ENCODE results near the gene VWA8.

VWA8 gene

DNA sequence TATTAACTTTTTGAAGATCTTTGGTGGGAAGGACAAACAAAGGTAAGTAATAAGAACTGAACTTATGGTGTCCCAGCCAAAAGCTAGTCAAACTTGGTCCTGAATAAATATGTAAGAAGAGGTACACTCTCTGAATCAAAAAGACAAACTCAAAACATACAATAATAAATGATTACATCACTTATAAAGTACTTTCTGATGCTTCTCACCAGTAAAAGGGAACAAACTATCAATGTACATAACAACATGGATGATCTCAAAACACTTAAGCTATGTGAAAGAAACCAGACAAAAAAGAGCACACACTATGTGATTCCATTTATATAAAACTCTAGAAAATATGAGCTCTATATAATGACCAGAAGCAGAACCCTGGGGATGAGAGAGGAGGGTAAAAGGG lies 138.3 kb downstream of the VWA8 start:
- TF ChIP-seq GATA2 (IDR thresholded peaks at IDR 0.05; ENCODE audit: low read depth, low read length) (no peak), GATA3 (IDR thresholded peaks at IDR 0.05; ENCODE audit: low read depth, low read length) (no peak)

DNA sequence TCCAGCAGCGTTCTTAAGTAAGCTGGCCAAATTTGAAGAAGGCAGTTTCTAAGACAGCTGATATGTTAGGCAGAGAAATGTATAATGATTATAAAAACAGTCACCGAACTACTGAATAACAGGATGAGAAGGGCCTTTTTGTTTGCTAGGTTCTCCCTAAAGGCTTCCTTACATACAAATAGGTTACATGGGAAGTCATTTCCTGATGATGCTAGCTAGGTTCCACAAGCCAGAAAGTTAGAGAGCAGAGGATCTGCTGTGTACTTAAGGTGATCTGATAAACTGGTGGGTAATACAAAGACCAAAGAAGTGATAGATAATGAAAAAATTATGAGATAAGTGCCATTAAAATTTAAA lies 139.7 kb downstream of the VWA8 start:
- TF ChIP-seq GATA3 (IDR thresholded peaks at IDR 0.05; ENCODE audit: low read depth, low read length) (no peak), GATA2 (IDR thresholded peaks at IDR 0.05; ENCODE audit: low read depth, low read length) (no peak)

- TF ChIP-seq GATA3 (IDR thresholded peaks at IDR 0.05; ENCODE audit: low read depth, low read length) (no peak), GATA2 (IDR thresholded peaks at IDR 0.05; ENCODE audit: low read depth, low read length) (no peak)
Measured at GRCh38 chr13:41820581-41821237, 140.2 kb downstream of the VWA8 start.

DNA sequence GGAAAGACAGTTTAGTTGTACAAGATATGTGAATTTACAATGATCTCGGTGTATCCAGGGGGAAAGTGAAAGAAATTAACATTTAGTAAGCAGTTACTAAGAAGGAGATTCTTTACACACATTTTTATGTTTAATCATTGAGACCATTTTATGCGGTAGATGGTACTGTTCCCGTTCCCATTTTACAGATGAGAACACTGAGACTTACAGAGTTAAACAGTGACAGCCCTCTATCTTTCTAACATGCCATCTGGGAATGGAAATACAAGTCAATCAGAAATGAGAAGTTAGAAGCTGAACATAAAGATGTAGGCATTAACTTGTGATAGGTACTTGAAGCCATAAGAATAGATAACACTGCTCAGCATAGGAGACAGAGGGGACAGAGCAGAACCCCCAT lies 144.9 kb downstream of the VWA8 start:
- TF ChIP-seq GATA2 (IDR thresholded peaks at IDR 0.05; ENCODE audit: low read depth, low read length) (no peak), GATA3 (IDR thresholded peaks at IDR 0.05; ENCODE audit: low read depth, low read length) (no peak)

DNA sequence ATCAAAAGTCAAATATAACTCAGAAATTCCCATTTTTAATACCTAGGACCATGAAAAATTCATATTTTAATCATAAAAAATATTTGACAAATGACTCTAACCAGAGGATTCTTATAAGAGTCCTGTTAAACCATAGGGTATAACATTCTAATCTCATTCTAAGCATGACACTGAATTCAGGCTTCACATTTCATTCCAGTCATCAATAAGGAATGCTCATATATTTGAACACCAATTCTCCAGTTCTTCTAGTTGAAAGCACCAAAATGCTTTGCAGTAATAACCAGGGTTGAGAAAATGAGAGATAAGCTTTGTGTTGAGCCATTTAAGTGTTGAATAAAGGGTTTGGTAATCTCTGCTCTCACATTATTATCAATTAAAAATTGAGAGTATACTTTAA lies 147.5 kb downstream of the VWA8 start:
- no peak for TF ChIP-seq GATA2 (IDR thresholded peaks at IDR 0.05; ENCODE audit: low read depth, low read length)
- no peak for TF ChIP-seq GATA3 (IDR thresholded peaks at IDR 0.05; ENCODE audit: low read depth, low read length)

DNA sequence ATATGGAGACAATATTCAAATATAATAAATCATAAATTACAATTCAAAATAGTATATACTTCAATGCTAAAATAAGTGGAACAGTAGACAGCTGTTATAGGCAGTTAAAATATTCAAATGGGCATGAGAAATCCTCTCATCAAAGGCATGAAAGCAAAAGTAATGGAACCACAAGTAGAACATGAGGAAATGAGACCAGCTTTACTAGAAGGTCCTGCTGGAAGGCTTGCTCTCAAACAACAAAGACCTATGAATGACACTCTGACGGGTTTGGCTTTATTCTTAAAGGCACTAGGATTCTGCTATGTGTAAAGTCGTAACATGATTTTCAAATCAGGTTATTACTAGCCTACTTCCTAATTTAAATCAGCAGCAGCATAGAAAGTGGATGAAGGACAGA lies 148.1 kb downstream of the VWA8 start:
- TF ChIP-seq GATA2 (IDR thresholded peaks at IDR 0.05; ENCODE audit: low read depth, low read length) (no peak), GATA3 (IDR thresholded peaks at IDR 0.05; ENCODE audit: low read depth, low read length) (no peak)

DNA sequence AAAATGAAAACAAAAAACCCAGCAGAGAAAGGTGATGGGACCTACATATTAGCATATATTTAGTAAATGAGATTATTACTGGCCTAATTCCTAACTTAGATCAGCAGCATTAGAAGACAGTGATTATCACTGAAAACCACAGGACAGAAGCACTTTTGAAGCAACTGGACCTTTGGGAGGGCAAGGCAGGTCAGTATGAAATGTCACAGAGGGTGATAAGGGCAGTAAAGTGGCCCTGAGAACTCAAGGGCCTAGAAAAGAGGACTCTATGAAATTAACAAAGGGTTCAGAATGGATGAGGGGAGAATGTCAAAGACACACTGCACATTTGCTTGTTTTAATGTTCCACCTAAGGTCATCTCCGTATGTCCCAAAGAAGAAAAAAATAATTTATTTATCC lies 148.7 kb downstream of the VWA8 start:
- TF ChIP-seq GATA2 (IDR thresholded peaks at IDR 0.05; ENCODE audit: low read depth, low read length) (no peak), GATA3 (IDR thresholded peaks at IDR 0.05; ENCODE audit: low read depth, low read length) (no peak)

- TF ChIP-seq GATA2 (IDR thresholded peaks at IDR 0.05; ENCODE audit: low read depth, low read length) (no peak), GATA3 (IDR thresholded peaks at IDR 0.05; ENCODE audit: low read depth, low read length) (no peak)
Measured at GRCh38 chr13:41811588-41812021, 149.3 kb downstream of the VWA8 start.

DNA sequence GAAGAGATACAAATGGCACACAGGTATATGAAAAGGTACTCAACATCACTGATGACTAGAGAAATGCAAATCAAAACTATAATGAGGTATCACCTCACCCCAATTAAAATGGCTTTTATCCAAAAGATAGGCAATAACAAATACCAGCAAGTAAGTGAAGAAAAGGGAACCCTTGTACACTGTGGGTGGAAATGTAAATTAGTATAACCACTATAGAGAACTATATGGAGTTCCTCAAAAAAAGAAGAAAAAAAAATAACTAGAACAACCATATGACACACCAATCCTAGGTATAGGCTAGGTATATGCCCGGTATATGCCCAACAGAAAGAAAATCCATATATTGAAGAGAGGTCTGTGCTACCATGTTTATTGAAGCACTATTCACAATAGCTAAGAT lies 150.9 kb downstream of the VWA8 start:
- TF ChIP-seq GATA2 (IDR thresholded peaks at IDR 0.05; ENCODE audit: low read depth, low read length) (no peak), GATA3 (IDR thresholded peaks at IDR 0.05; ENCODE audit: low read depth, low read length) (no peak)

DNA sequence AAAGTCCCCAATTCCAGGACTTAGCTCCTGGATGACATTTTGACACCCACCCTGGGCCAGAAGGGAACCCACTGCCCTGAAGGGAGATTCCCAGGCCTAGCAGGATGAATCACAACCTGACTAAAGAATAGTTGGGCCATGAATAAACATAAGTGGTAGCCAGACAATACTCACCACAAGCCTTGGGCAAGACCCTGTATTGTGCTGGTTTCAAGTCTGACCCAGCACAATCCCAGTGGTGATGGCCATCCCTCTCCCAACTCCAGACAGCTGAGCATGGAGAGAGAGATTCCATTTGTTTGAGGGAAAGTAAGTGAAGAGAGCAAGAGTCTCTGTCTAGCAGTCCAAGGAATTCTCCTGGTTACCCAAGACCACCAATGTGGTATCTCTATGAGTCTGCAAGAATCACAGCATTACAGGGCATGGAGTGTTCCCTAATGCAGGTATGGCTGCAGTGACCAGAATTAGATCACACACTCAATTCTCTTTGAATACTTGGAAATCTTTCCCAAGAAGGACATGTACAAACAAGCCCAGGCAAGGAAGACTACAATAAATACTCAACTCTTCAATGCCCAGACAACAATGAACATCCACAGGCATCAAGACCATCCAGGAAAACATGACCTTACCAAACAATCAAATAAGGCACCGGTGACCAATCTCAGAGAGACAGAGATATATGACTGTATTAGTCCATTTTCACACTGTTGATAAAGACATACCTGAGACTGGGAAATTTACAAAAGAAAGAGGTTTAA lies 158.0 kb downstream of the VWA8 start:
- TF ChIP-seq GATA2 (IDR thresholded peaks at IDR 0.05; ENCODE audit: low read depth, low read length) = no peak
- TF ChIP-seq GATA3 (IDR thresholded peaks at IDR 0.05; ENCODE audit: low read depth, low read length) = no peak

DNA sequence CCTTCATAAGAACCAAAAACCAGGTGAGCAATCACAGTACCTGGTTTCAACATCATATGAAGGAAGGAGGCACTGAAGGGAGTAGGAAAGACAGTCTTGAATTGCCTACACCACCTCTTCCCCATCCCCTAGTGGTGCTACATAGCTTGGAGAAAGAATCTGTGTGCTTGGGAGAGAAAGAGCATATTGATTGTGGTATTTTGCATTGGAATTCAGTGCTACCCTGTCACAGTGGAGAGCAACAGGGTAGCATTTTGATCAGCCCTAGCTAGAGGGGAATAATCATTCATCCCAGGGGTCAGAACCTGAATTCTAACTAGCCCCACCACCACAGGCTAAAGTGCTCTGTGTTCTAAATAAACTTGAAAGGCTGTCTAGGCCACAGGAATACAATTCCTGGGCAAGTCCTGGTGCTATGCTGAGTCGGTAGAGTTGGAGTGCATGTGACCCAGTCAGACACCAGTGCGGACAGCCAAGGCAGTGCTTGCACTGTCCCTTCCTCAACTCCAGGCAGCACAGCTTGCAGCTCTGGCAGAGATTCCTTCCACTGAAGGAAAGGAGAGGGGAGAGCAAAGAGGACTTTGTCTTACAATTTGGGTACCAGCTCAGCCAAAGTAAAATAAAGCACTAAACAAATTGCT lies 158.7 kb downstream of the VWA8 start:
- TF ChIP-seq GATA3 (IDR thresholded peaks at IDR 0.05; ENCODE audit: low read depth, low read length) = no peak
- no peak for TF ChIP-seq GATA2 (IDR thresholded peaks at IDR 0.05; ENCODE audit: low read depth, low read length)

- TF ChIP-seq GATA3 (IDR thresholded peaks at IDR 0.05; ENCODE audit: low read depth, low read length) = no peak
- TF ChIP-seq GATA2 (IDR thresholded peaks at IDR 0.05; ENCODE audit: low read depth, low read length) = no peak
Measured at GRCh38 chr13:41791056-41791455, 169.9 kb downstream of the VWA8 start.

- no peak for TF ChIP-seq GATA3 (IDR thresholded peaks at IDR 0.05; ENCODE audit: low read depth, low read length)
- TF ChIP-seq GATA2 (IDR thresholded peaks at IDR 0.05; ENCODE audit: low read depth, low read length) = no peak
Measured at GRCh38 chr13:41788552-41788951, 172.4 kb downstream of the VWA8 start.

GRCh38 chr13:41785402-41786172 lies 175.3 kb downstream of the VWA8 start:
- TF ChIP-seq GATA3 (IDR thresholded peaks at IDR 0.05; ENCODE audit: low read depth, low read length) (no peak), GATA2 (IDR thresholded peaks at IDR 0.05; ENCODE audit: low read depth, low read length) (no peak)
